Adrenal gland (tissue), 12 donors: ENCODE data around the gene ANKRD62. TPM values are rescaled to one million over a fixed set of nuclear protein-coding genes. Genes with fewer than 3 reads are reported as not detected.

Experiments used
- DNase-seq, 7 donors: peaks; one replicate each; pipeline ENCODE4 v3.0.0-alpha.2; 2019 to 2020
- H3K27ac ChIP-seq, 5 donors: fragments of 200-600 bp; sonication (generic) in 4 of 5; 1 replicate in 3 of 5; 2 replicates in 2 of 5; pipeline versions ENCODE4 v1.5.1 to v1.8.0; 2016 to 2020; ENCODE audit warnings: mild to moderate bottlenecking in 1 of 5
- H3K27me3 ChIP-seq: fragments of 200-600 bp; 2 replicates; pipeline ENCODE4 v1.8.0; 2021
- H3K36me3 ChIP-seq, 2 donors: fragments of 200-600 bp; replicated peaks in 1 of 2; 1 replicate in 1 of 2; 2 replicates in 1 of 2; pipeline versions ENCODE4 v1.5.1 to v1.8.0; 2018 to 2022
- H3K4me1 ChIP-seq, 2 donors: fragments of 200-600 bp; replicated peaks in 1 of 2; 1 replicate in 1 of 2; 2 replicates in 1 of 2; pipeline versions ENCODE4 v1.5.1 to v1.8.0; 2018 to 2021
- H3K4me3 ChIP-seq, 4 donors: fragments of 200-600 bp; sonication (generic) in 3 of 4; one replicate each; pipeline ENCODE4 v1.5.1; 2016 to 2018
- H3K9me3 ChIP-seq, 3 donors: fragments of 200-600 bp; sonication (generic) in 1 of 3; replicated peaks in 1 of 3; 1 replicate in 2 of 3; 2 replicates in 1 of 3; pipeline versions ENCODE4 v1.5.1 to v1.8.0; 2016 to 2021
- POLR2A ChIP-seq, 2 donors: fragments of 450-650 bp; IDR thresholded peaks; one replicate each; pipeline ENCODE4 v1.6.1; 2017; ENCODE audit warnings: antibody characterized with exemption in 2 of 2, mild to moderate bottlenecking in 2 of 2, moderate library complexity in 1 of 2
- WGBS, 4 donors: extraction: QIAGEN DNeasy Blood & Tissue Kit in 2 of 4; methylation state at CpG; one replicate each; pipeline versions ENCODE4 v1.1.5 to v1.1.7; 2013 to 2017; 5-methylcytosine and 5-hydroxymethylcytosine counted together
- intact Hi-C, 2 donors: fragments of 100-400 bp; cut with DNase I; formaldehyde crosslinking; loops; one replicate each; pipeline versions ENCODE4 v1.14.1 to v1.15.0; 2022 to 2023
- polyA plus RNA-seq, 3 donors: library from polyadenylated mRNA; stranded (reverse); fragments of 200-250 nt in 2 of 3; fragments of 350-450 nt in 1 of 3; fragmentation: Illumina TruSeq in 1 of 3; extraction: RNeasy Lipid Tissue Mini Kit (QIAGEN cat#74804) in 1 of 3; gene quantifications; one replicate each; pipeline ENCODE4 v1.2.3, GENCODE V29; 2013 to 2014
- total RNA-seq, 9 donors: library from RNA; depleted of rRNA in 4 of 9; stranded (reverse); fragments of >200 nt in 4 of 9; fragments of 120-200 nt in 1 of 9; fragmentation: NEBNext Ultra II Directional in 1 of 9; extraction: Animal tissue kit (Norgen Biotek cat#: 25700) in 1 of 9; gene quantifications; one replicate each; pipeline versions ENCODE4 v1.1.0 to v1.2.4, GENCODE V29; 2013 to 2023
- TF ChIP-seq, protein P1 (sequence below), 6 experiments: fragments of 450-650 bp in 4 of 6; fragments of 200-600 bp in 2 of 6; sonication (generic) in 1 of 6; IDR thresholded peaks; 1 replicate in 5 of 6; 2 replicates in 1 of 6; pipeline versions ENCODE4 v1.5.1 to v1.8.0; 2016 to 2021; ENCODE audit warnings: antibody characterized with exemption in 6 of 6, mild to moderate bottlenecking in 2 of 6, moderate library complexity in 1 of 6
- donor health status: healthy with polysubstance abuse.
- donor health status: Bipolar disorder and iron deficiency.
- donor health status: DM: yes; HTN: yes; CAD: no.
- donor health status: DM: no; HTN: no; CAD: no.
- donor health status: DM: no; HTN: no; CAD: no.
- donor health status: DM: yes; HTN: yes; CAD: no.

Gene ANKRD62
- total and polyA plus RNA-seq, 12 donors: not detected

- 81 to 92% (median 83%) methylated on average over 3 of the region's 3 CpGs for WGBS, 4 donors
- H3K4me1 ChIP-seq: no peaks in the 10 kb centered on the region
- no peak overlapping the region for H3K4me3 ChIP-seq
- no peak for TF ChIP-seq POLR2A (IDR thresholded peaks at IDR 0.05)
- TF ChIP-seq, protein P1, sequence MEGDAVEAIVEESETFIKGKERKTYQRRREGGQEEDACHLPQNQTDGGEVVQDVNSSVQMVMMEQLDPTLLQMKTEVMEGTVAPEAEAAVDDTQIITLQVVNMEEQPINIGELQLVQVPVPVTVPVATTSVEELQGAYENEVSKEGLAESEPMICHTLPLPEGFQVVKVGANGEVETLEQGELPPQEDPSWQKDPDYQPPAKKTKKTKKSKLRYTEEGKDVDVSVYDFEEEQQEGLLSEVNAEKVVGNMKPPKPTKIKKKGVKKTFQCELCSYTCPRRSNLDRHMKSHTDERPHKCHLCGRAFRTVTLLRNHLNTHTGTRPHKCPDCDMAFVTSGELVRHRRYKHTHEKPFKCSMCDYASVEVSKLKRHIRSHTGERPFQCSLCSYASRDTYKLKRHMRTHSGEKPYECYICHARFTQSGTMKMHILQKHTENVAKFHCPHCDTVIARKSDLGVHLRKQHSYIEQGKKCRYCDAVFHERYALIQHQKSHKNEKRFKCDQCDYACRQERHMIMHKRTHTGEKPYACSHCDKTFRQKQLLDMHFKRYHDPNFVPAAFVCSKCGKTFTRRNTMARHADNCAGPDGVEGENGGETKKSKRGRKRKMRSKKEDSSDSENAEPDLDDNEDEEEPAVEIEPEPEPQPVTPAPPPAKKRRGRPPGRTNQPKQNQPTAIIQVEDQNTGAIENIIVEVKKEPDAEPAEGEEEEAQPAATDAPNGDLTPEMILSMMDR (IDR thresholded peaks at IDR 0.05): no peak
- H3K36me3 ChIP-seq: no peaks in the 10 kb centered on the region
- intact Hi-C loops: no loop called here
- no peaks in the 10 kb centered on the region for H3K9me3 ChIP-seq
- no peak overlapping the region for H3K27ac ChIP-seq
- H3K27me3 ChIP-seq: no peaks in the 10 kb centered on the region
- DNase-seq: no peak
Measured at GRCh38 chr18:12087471-12088025, 6.1 kb upstream of the ANKRD62 start.

DNA sequence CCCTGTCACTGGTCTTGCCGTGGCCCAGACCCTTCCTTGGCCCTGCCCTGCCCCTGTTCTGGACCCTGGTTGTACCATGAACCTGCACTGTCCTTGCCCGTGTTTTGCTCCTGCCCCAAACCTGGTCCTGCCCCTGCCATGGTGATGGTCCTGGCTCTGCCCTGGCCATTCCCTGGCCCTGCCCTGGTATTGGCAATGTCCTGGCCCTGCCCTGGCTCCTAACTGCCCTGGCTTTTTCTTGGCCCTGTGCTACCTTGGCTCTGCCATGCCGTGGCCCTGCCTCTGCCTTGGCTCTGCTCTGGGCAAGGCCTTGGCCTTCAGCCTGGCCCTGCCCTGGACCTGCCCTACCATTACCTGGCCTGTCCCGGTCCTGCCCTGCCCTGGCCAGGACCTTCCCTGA, 5.5 kb upstream of the ANKRD62 start:
- Histone ChIP-seq H3K4me1 (no peaks in the 10 kb centered on the region), H3K36me3 (no peaks in the 10 kb centered on the region), H3K27ac (no peak overlapping the region), H3K27me3 (no peaks in the 10 kb centered on the region), H3K9me3 (no peaks in the 10 kb centered on the region), H3K4me3 (no peak overlapping the region)
- intact Hi-C loops: no loop called here
- no peak for TF ChIP-seq POLR2A (IDR thresholded peaks at IDR 0.05)
- TF ChIP-seq, protein P1 (IDR thresholded peaks at IDR 0.05): no peak
- 79 to 95% (median 92%) methylated on average over 2 to 4 of the region's 4 CpGs for WGBS, 4 donors
- no peak for DNase-seq

DNA sequence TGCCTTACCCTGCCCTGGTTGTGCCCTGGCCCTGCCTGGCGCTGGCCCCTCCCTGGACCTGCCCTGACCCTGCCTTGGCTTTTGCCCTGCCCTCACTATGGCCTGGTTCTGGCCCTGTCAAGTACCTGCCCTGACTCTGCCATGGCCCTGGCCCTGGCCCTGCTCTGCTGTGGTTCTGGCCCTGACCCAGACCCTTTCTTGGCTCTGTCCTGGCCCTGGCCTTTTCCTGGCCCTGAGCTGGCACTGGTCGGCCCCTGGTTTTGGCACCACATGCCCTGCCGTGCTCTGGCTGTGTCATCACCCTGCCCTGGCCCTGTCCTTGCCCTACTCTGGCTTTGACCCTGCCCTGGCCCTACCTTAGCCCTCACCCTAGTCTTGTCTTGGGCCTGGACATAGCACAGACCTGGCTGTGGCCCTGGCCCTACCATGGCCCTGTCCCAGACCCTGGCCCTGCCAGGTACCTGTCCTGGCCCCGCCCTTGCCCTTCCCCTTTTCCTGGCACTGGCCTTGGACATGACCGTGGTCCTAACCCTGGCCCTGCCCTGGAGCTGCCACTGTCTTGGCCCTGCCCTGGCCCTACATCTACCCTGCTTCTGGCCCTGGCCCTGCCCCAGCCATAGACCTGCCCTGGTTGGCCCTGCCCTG, 4.8 kb upstream of the ANKRD62 start:
- Histone ChIP-seq H3K27ac (no peak overlapping the region), H3K9me3 (no peaks in the 10 kb centered on the region), H3K4me3 (no peak overlapping the region), H3K4me1 (no peaks in the 10 kb centered on the region), H3K36me3 (no peaks in the 10 kb centered on the region), H3K27me3 (no peaks in the 10 kb centered on the region)
- no peak for DNase-seq
- intact Hi-C loops: no loop called here
- TF ChIP-seq, protein P1 (IDR thresholded peaks at IDR 0.05): no peak
- no peak for TF ChIP-seq POLR2A (IDR thresholded peaks at IDR 0.05)
- 42 to 83% (median 71%) methylated on average over 3 to 5 of the region's 5 CpGs for WGBS, 4 donors

GRCh38 chr18:12091538-12092141, 2.0 kb upstream of the ANKRD62 start:
- Histone ChIP-seq H3K27ac (no peak overlapping the region), H3K36me3 (no peaks in the 10 kb centered on the region), H3K4me1 (no peaks in the 10 kb centered on the region), H3K27me3 (no peaks in the 10 kb centered on the region), H3K9me3 (no peaks in the 10 kb centered on the region), H3K4me3 (no peak overlapping the region)
- WGBS, 4 donors: 50 to 89% (median 88%) methylated on average over 2 to 9 of the region's 9 CpGs
- intact Hi-C loops: loop anchor here in 1 of 2 donors (10.0 kb wide), 1 partner anchor 143 kb away; no protein-coding TSS in a partner anchor
- no peak for DNase-seq
- TF ChIP-seq POLR2A (IDR thresholded peaks at IDR 0.05): no peak
- TF ChIP-seq, protein P1 (IDR thresholded peaks at IDR 0.05): no peak
